DND-41 (cell line): ENCODE results near the gene IGSF9B.

Source experiments
- ATAC-seq: fragments of 200-7000 bp; cut with Tn5 transposase; 3 replicates; pipeline ENCODE4 v1.9.1; 2021; ENCODE audit warnings: low read depth; ENCODE audit not compliant: insufficient read depth
- DNase-seq: peaks from one replicate; pipeline ENCODE4 v3.0.0-alpha.2; 2020
- H2AFZ ChIP-seq: 2 replicates; pipeline ENCODE4 v1.6.0; 2012; ENCODE audit warnings: low read depth, low read length
- H3K27ac ChIP-seq: 2 replicates; pipeline ENCODE4 v1.5.1; 2012; ENCODE audit warnings: low read length, inconsistent platforms
- H3K27me3 ChIP-seq: fragments of 200-600 bp; sonication (generic); 2 replicates; pipeline ENCODE4 v1.6.0; 2012; ENCODE audit warnings: low read length, mild to moderate bottlenecking, inconsistent platforms; ENCODE audit not compliant: insufficient read depth, poor library complexity
- H3K36me3 ChIP-seq: 2 replicates; pipeline ENCODE4 v1.5.1; 2012; ENCODE audit warnings: low read length, inconsistent platforms; ENCODE audit not compliant: insufficient read depth
- H3K4me1 ChIP-seq: 2 replicates; pipeline ENCODE4 v1.5.1; 2012; ENCODE audit warnings: mild to moderate bottlenecking, low read length; ENCODE audit not compliant: insufficient read depth
- H3K4me2 ChIP-seq: 2 replicates; pipeline ENCODE4 v1.6.0; 2012; ENCODE audit warnings: mild to moderate bottlenecking, moderate library complexity, low read length, inconsistent platforms; ENCODE audit not compliant: insufficient read depth
- H3K4me3 ChIP-seq, 2 experiments: fragments of 200-600 bp in 1 of 2; shearing (Covaris generic) in 1 of 2; 2 replicates each; pipeline ENCODE4 v1.5.1; 2012 to 2016; ENCODE audit warnings: inconsistent platforms in 2 of 2, low read length in 2 of 2, mild to moderate bottlenecking in 2 of 2, low read depth in 1 of 2, moderate library complexity in 1 of 2
- H3K79me2 ChIP-seq: 2 replicates; pipeline ENCODE4 v1.6.0; 2012; ENCODE audit warnings: low read length, inconsistent platforms; ENCODE audit not compliant: insufficient read depth
- H3K9ac ChIP-seq: 2 replicates; pipeline ENCODE4 v1.6.0; 2012; ENCODE audit warnings: low read depth, mild to moderate bottlenecking, inconsistent platforms, low read length, moderate library complexity
- H3K9me3 ChIP-seq: 2 replicates; pipeline ENCODE4 v1.5.1; 2012; ENCODE audit warnings: low read length, moderate library complexity, mild to moderate bottlenecking, inconsistent platforms; ENCODE audit not compliant: insufficient read depth, severe bottlenecking
- H4K20me1 ChIP-seq: 2 replicates; pipeline ENCODE4 v1.6.0; 2012; ENCODE audit warnings: low read length; ENCODE audit not compliant: insufficient read depth
- CTCF ChIP-seq: IDR thresholded peaks from 2 replicates; pipeline ENCODE4 v1.5.1; 2012; ENCODE audit warnings: borderline replicate concordance, low read length, moderate library complexity, mild to moderate bottlenecking; ENCODE audit not compliant: poor library complexity, severe bottlenecking; ENCODE audit errors: extremely low read depth
- EZH2 ChIP-seq: IDR thresholded peaks from 3 replicates; pipeline ENCODE4 v1.6.1; 2012; ENCODE audit warnings: borderline replicate concordance, low read depth, mild to moderate bottlenecking, moderate library complexity, low read length, inconsistent platforms; ENCODE audit not compliant: severe bottlenecking

Gene IGSF9B

GRCh38 chr11:133900176-133901105 is 56.3 kb downstream of the IGSF9B start:
- Histone ChIP-seq H4K20me1 (peaks cover 5% of the 10 kb centered on the region), H3K4me3 (no peak overlapping the region), H3K27ac (no peak overlapping the region), H3K9ac (no peak overlapping the region), H3K36me3 (no peaks in the 10 kb centered on the region; the same call in 1 of the 2 replicates), H3K4me1 (no peaks in the 10 kb centered on the region), H2AFZ (no peak overlapping the region), H3K4me2 (no peak overlapping the region), H3K9me3 (no peaks in the 10 kb centered on the region), H3K79me2 (no peaks in the 10 kb centered on the region), H3K27me3 (no peaks in the 10 kb centered on the region)
- DNase-seq: no peak
- no peak for TF ChIP-seq CTCF
- no peak for TF ChIP-seq EZH2
- ATAC-seq: no peak

DNA sequence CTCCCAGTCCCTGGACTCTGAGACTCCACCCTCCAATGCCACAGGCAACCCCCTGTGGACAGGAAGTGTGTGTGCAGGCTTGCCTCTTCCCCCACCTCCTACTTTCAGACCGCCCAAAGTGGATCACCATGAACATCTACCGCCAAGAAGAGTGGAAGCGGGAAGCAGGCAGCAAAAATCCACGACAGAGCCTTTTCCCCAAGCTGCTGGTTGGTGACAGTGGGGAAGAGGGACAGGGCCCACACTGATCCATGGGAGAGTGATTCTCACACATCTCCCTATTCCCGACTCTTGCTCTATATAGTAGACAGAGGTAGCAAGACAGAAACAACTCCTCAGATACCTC is 58.0 kb downstream of the IGSF9B start:
- peaks cover 5% of the 10 kb centered on the region for H4K20me1 ChIP-seq
- no peak overlapping the region for H3K9ac ChIP-seq
- ATAC-seq (no peak), DNase-seq (no peak)
- no peak overlapping the region for H3K4me3 ChIP-seq
- no peaks in the 10 kb centered on the region for H3K4me1 ChIP-seq
- no peaks in the 10 kb centered on the region for H3K9me3 ChIP-seq
- peak; percentile 1 for TF ChIP-seq CTCF
- TF ChIP-seq EZH2: no peak
- no peak overlapping the region for H3K27ac ChIP-seq
- H3K36me3 ChIP-seq: no peaks in the 10 kb centered on the region; the same call in 1 of the 2 replicates
- H2AFZ ChIP-seq: no peak overlapping the region
- no peaks in the 10 kb centered on the region for H3K79me2 ChIP-seq
- no peak overlapping the region for H3K4me2 ChIP-seq
- no peaks in the 10 kb centered on the region for H3K27me3 ChIP-seq

DNA sequence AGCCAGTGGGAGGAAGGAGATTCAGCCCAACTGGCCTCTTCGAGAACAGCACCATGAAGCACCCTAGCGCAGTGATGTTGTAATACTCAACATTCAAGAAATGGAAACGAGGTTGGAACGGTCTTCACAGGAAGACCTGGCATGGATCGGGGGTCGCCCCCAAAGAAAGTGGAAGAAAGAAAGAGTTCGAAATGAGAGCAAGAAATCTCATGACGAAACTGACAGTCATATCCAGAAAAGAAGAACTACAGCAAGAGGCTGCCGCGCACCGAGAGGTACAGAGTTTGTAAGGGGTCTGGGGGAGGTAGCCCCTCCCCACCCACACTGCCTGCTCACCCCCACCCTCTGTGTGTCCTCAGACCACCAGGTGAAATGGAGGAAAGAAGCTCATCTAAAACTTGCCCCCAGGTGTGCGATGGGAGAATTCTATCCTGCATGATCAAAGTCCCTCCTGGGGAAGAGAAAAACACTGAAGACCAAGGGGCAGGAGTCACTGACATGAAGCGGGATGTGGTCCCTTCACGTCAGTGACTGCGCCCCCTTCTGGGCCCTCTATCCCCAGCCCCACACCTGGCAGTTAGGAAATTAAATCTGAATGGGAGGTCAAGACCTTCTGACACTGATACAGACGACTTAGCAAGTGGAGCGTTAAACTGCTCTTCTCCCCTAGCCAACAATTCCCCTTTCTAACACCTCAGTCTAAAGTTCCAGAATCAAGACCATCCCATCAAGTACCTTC is 58.6 kb downstream of the IGSF9B start:
- no peak for ATAC-seq
- peak; percentile 8 for TF ChIP-seq CTCF
- TF ChIP-seq EZH2: no peak

More for the DNA sequence above, 58.6 kb downstream of the IGSF9B start:
- peak; percentile 1 for DNase-seq
- Histone ChIP-seq H3K4me3 (no peak overlapping the region), H3K27ac (no peak overlapping the region), H2AFZ (no peak overlapping the region), H3K4me2 (no peak overlapping the region), H3K36me3 (no peaks in the 10 kb centered on the region; the same call in 1 of the 2 replicates), H3K79me2 (no peaks in the 10 kb centered on the region), H3K9me3 (no peaks in the 10 kb centered on the region), H4K20me1 (peaks cover 5% of the 10 kb centered on the region), H3K4me1 (no peaks in the 10 kb centered on the region), H3K9ac (no peak overlapping the region), H3K27me3 (no peaks in the 10 kb centered on the region)
